Stimulated activated naive B cell treated with anti-CD40 and anti-IgM and Interleukin-4, amounts not matched to agents 10 μg/mL and 1 μg/mL and 100 μg/mL, for 72 hours (primary cell): Measurements from ENCODE around the gene GLRA3.
A peak's percentile ranks its signal among the peaks of the same experiment; 100 is the strongest.

Experiments used
- ATAC-seq, 2 donors: fragments of 150-1000 bp; cut with Tn5 transposase; replicated peaks; 2 replicates each; pipeline ENCODE4 v1.10.0; 2021; ENCODE audit warnings: moderate library complexity in 1 of 2
- DNase-seq: peaks from one replicate; pipeline ENCODE4 v3.0.0; 2021
- H3K27ac Mint-ChIP-seq: one replicate; pipeline ENCODE4 v1.8.0; 2022; ENCODE audit warnings: mild to moderate bottlenecking, mixed read lengths
- H3K27me3 Mint-ChIP-seq, 2 donors: one replicate each; pipeline ENCODE4 v1.8.0; 2022; ENCODE audit warnings: mixed read lengths in 2 of 2
- H3K36me3 Mint-ChIP-seq, 2 donors: one replicate each; pipeline ENCODE4 v1.8.0; 2022; ENCODE audit warnings: mixed read lengths in 2 of 2, mild to moderate bottlenecking in 1 of 2
- H3K4me1 Mint-ChIP-seq, 2 donors: one replicate each; pipeline ENCODE4 v1.8.0; 2022; ENCODE audit warnings: mixed read lengths in 2 of 2, mild to moderate bottlenecking in 1 of 2
- H3K4me3 Mint-ChIP-seq, 2 donors: one replicate each; pipeline ENCODE4 v1.8.0; 2022; ENCODE audit warnings: mild to moderate bottlenecking in 2 of 2, mixed read lengths in 2 of 2, moderate library complexity in 1 of 2
- H3K9me3 Mint-ChIP-seq, 2 donors: one replicate each; pipeline ENCODE4 v1.8.0; 2022; ENCODE audit warnings: mixed read lengths in 2 of 2, mild to moderate bottlenecking in 1 of 2

Gene GLRA3

DNA sequence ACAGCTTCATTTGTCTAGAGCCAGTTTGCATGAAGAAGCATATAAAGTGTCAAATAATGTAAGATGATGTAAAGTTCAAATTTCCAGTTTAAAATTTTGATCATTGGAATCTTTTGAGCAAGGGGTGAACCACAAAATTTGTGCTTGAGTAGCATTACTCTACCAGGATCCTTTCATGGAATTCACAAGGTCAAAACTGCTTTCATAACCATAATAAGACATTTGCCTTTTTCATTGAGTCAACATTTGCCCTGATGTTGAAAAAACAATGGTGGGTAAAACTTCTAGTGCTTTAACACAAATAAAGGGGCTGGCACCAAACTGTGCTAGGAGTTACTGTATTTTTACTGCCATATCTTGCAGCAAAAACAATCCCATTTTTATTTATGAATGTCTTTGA lies 142.2 kb downstream of the GLRA3 start:
- no peak for DNase-seq
- Mint-ChIP-seq H3K9me3 (peaks cover 4 to 5% of the 10 kb centered on the region in 2 donors), H3K4me3 (no peak overlapping the region), H3K4me1 (no peaks in the 10 kb centered on the region), H3K27me3 (no peaks in the 10 kb centered on the region), H3K27ac (no peak overlapping the region), H3K36me3 (peaks cover 0 to 2% of the 10 kb centered on the region in 2 donors)
- ATAC-seq: no peak

DNA sequence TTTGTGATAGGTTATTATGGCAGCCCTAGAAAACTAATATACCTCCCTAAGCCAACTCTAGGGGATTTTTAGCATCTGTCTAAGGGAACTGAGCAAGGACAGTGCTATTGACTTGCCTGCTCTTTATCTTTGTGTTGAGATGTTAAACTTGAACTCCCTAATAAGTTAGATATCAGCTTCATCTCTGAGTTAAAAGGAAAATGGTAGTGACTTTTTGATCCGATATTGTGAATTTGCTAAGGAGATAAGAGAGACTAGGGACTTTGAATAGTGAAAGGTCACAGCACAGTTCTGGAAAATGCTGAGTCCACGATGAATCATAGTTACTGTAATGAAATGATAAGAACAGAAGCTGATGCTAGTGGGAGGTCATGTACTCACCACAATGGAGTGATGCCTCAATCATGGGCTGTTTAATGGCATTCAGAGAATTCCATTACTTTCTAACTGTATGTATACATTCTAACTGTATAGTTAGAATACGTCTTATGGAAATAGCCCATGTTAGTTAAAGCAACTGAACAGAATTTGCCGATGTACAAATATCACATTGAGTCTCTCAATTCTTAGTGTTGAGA lies 147.2 kb downstream of the GLRA3 start:
- Mint-ChIP-seq H3K27ac (no peak overlapping the region), H3K9me3 (no peaks in the 10 kb centered on the region), H3K27me3 (no peaks in the 10 kb centered on the region), H3K4me3 (no peak overlapping the region), H3K36me3 (no peaks in the 10 kb centered on the region), H3K4me1 (no peaks in the 10 kb centered on the region)
- ATAC-seq (no peak), DNase-seq (no peak)

DNA sequence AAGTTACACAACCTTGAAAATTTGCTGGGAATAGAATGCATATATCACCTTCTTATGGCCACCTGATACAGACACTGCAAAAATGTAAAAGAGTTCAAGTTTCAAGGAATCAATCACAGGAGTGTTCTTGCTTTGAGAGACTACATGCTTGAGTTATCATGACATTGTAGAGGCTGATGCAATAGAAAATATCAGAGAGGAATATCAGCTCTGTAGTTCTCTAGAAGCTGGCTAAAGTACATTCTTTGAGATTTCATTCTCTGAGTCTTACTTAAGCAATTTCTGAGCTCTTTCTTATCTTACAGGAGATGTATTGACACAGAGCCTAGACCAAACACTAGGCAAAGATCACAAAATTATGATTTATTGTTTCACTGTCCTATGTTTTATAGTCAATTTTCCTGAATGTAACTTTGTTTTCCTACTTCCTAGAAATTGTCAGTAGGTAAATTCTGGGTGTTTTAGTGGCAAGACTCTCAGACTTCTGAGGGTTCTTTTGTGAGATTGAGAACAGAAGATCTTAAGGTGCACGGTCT lies 154.7 kb downstream of the GLRA3 start:
- H3K36me3 Mint-ChIP-seq: no peaks in the 10 kb centered on the region
- DNase-seq: no peak
- no peaks in the 10 kb centered on the region for H3K27me3 Mint-ChIP-seq
- no peaks in the 10 kb centered on the region for H3K4me1 Mint-ChIP-seq
- no peak overlapping the region for H3K27ac Mint-ChIP-seq
- no peaks in the 10 kb centered on the region for H3K9me3 Mint-ChIP-seq
- H3K4me3 Mint-ChIP-seq: no peak overlapping the region
- no peak for ATAC-seq

DNA sequence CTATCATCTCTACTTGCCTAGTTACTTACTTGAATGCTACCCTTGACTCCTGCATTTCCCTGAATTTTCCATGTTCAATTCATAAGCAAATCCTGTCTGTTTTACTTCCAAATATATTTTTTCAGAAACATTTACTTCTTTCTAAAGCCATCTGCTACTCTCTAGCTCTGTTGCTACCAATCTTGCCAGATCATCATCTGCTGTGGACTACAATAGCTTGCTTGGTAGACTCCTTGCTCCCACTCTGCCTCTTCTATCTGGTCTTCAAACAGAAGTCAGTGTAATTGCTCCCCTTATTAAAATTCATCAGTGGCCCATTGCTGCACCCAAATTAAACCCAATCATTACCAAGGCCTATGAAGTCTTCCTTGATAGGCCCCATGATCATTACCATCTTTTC lies 155.2 kb downstream of the GLRA3 start:
- no peaks in the 10 kb centered on the region for H3K27me3 Mint-ChIP-seq
- no peaks in the 10 kb centered on the region for H3K4me1 Mint-ChIP-seq
- DNase-seq (no peak), ATAC-seq (no peak)
- H3K4me3 Mint-ChIP-seq: no peak overlapping the region
- H3K36me3 Mint-ChIP-seq: no peaks in the 10 kb centered on the region
- no peak overlapping the region for H3K27ac Mint-ChIP-seq
- no peaks in the 10 kb centered on the region for H3K9me3 Mint-ChIP-seq

DNA sequence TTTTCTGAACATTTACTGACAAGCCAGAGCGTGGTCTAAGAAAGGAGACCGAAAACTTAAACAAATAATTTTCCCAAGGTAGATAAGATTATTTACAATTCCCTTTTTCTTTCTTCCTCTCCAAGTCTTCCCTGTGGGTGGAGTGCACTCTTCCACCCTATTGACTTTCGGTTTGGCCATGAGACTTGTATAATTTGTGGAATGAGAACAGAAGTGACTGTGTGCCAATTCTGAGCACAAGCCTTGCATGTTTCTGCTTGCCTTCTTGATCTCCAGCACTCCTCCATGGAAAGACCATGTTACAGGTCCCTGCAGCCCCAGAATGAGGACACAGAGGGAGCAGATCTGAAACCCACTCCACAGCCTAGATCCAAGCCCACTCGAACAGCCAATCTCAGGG lies 156.8 kb downstream of the GLRA3 start:
- H3K27ac Mint-ChIP-seq: no peak overlapping the region
- no peaks in the 10 kb centered on the region for H3K36me3 Mint-ChIP-seq
- H3K4me1 Mint-ChIP-seq: no peaks in the 10 kb centered on the region
- no peaks in the 10 kb centered on the region for H3K9me3 Mint-ChIP-seq
- no peaks in the 10 kb centered on the region for H3K27me3 Mint-ChIP-seq
- H3K4me3 Mint-ChIP-seq: no peak overlapping the region
- ATAC-seq (no peak), DNase-seq (no peak)

DNA sequence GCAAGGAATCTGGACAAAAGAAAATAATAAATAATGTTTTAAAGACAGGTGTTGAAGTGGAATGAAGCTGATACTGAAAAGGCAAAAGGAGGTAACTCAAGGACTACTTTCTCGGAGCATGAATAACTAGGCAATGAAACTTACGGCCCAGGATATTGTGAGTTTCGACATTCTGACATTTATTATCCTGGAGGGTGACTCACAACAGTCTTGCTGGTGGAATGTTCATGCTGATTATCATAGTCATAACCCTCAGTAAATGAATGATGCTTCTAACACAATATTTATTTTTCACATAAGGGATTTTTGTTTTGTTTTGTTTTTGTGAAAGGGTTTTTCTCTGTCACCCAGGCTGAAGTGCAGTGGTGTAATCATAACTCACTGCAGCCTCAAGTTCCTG lies 159.8 kb downstream of the GLRA3 start:
- H3K4me3 Mint-ChIP-seq: no peak overlapping the region
- no peak for DNase-seq
- no peaks in the 10 kb centered on the region for H3K9me3 Mint-ChIP-seq
- H3K4me1 Mint-ChIP-seq: no peaks in the 10 kb centered on the region
- no peak for ATAC-seq
- no peaks in the 10 kb centered on the region for H3K27me3 Mint-ChIP-seq
- H3K36me3 Mint-ChIP-seq: no peaks in the 10 kb centered on the region
- H3K27ac Mint-ChIP-seq: no peak overlapping the region

DNA sequence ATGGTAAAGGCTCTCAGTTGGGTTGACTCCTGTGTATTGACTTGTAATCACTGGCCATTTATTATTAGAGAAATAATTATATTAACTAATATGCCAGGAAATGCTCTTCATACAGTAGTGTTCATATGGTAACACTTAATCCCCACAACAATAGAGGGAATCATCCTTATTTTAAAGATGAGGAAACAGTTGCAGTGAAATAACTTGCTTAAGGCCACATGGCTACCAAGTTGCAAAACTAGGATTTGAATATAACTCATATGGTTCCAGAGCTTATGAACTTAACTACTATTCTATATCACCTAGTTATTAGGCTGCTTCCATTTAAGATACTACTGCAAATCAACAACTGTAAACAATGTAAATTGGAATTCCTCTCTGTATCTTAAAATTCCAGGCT lies 163.2 kb downstream of the GLRA3 start:
- Mint-ChIP-seq H3K27me3 (no peaks in the 10 kb centered on the region), H3K27ac (no peak overlapping the region), H3K36me3 (no peaks in the 10 kb centered on the region), H3K4me3 (no peak overlapping the region), H3K4me1 (no peaks in the 10 kb centered on the region), H3K9me3 (peaks cover 0 to 4% of the 10 kb centered on the region in 2 donors)
- no peak for DNase-seq
- ATAC-seq: no peak

DNA sequence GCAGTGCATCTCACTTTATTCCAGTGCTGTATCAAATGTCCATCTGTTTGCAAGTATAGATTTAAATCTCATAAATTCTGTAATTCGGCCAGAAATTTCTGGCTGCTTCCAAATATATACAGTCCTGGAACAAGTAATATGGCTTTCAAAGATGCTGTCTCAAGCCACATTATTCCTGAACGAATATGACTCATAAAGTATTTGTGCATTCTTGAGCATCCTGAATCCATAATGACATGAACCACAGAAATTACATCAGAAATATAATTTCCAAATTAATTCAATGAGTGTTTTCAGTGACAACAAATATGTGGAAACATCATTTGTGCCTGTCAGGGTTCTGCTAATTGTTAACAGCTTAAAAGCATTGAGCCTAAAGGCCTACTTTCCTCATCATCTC lies 165.8 kb downstream of the GLRA3 start:
- Mint-ChIP-seq H3K4me3 (no peak overlapping the region), H3K27me3 (no peaks in the 10 kb centered on the region), H3K27ac (no peak overlapping the region), H3K4me1 (no peaks in the 10 kb centered on the region), H3K9me3 (peaks cover 0 to 4% of the 10 kb centered on the region in 2 donors), H3K36me3 (no peaks in the 10 kb centered on the region)
- no peak for ATAC-seq
- no peak for DNase-seq

DNA sequence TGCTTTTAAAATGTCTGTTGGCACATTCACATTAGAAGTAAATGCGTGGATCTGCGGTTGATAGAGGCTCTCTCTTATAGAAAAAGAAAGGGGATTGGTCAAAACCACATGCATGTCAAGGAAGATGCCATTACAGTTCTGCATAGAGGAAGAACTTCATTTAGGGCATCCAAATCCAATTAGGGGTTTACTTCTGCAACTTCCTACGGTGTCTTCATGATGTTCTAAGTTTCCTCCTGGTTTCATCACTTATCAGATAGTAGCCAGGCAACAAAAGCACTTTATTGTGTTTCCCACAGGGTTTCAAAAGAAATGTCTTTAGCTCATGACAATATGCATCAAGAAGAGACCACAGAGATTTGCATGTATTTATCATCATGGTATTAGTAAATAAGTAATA lies 170.8 kb downstream of the GLRA3 start:
- no peak overlapping the region for H3K27ac Mint-ChIP-seq
- no peak for DNase-seq
- H3K36me3 Mint-ChIP-seq: no peaks in the 10 kb centered on the region
- H3K4me3 Mint-ChIP-seq: no peak overlapping the region
- no peaks in the 10 kb centered on the region for H3K4me1 Mint-ChIP-seq
- H3K9me3 Mint-ChIP-seq: peaks cover 0 to 4% of the 10 kb centered on the region in 2 donors
- H3K27me3 Mint-ChIP-seq: no peaks in the 10 kb centered on the region
- ATAC-seq: no peak

DNA sequence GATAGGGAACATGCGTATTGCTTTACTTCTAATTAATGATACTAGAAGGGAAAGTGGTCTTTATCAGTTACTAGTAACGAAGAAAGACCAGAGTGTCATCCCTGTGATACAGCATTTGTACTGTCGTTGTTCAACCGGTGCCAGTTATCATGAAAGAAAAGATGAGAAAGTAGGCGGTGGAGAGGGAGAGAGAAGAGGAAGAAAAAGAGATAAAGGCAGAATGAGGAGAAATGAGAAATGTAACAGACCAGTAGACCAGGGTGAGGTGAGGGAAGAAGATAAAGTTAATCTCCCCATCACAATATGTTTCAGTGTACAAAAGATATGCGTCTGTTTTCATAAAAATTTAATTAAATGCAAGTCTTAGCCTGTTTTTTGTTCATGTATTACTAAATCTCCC lies 171.6 kb downstream of the GLRA3 start:
- Mint-ChIP-seq H3K36me3 (no peaks in the 10 kb centered on the region), H3K4me1 (no peaks in the 10 kb centered on the region), H3K4me3 (no peak overlapping the region), H3K27ac (no peak overlapping the region), H3K27me3 (no peaks in the 10 kb centered on the region), H3K9me3 (peaks cover 0 to 4% of the 10 kb centered on the region in 2 donors)
- no peak for DNase-seq
- ATAC-seq: no peak

DNA sequence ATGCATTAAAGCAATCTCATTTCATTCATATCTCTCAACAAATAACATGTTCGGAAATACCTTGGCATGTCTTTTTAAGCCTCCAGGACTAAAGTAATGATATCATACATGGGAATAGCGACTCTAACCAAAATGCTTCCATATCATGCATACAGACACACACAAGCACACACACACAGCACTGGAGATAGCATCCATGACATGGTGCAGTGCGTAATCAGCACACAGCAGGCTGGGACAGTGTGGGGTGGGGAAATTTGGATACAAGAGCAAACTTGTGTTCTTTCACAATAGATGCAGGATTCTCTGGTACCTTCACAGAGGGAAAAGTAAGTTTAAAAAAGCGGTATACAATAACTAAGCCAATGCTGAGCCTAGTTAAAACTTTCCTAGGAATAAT lies 174.4 kb downstream of the GLRA3 start:
- Mint-ChIP-seq H3K9me3 (no peaks in the 10 kb centered on the region), H3K36me3 (no peaks in the 10 kb centered on the region), H3K27me3 (no peaks in the 10 kb centered on the region), H3K4me3 (no peak overlapping the region), H3K4me1 (no peaks in the 10 kb centered on the region), H3K27ac (no peak overlapping the region)
- no peak for DNase-seq
- no peak for ATAC-seq

DNA sequence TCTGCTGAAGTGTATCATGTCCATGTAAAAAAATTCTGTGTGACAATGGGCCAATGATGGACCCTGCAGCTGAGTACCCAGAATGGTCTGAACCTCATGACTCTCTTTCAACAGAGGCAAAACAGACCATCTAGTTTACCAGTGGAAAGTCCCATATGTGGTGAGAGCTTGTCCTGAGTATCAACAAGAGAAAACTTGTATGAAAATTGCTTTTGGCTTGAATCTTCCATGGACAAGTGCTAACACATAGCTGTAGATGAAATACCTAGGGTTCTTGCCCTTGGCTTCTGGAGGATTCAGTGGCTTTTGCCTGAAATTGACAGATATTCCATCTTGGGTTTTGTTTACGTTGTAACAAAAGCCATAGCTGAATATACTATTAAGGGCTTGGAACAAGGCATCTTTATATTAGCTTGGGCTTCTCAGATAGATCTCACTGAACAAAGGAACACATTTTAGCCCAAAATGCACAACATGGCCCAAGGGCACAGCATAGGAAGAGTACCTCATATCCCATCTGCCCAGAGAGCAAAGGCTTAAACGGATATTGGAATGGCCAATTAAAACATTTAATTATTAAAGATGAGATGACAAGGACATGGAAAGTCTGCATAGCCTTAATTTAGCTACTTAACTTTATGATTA lies 178.2 kb downstream of the GLRA3 start:
- Mint-ChIP-seq H3K9me3 (no peaks in the 10 kb centered on the region), H3K36me3 (no peaks in the 10 kb centered on the region), H3K27me3 (no peaks in the 10 kb centered on the region), H3K4me3 (no peak overlapping the region), H3K4me1 (no peaks in the 10 kb centered on the region), H3K27ac (no peak overlapping the region)
- no peak for DNase-seq
- no peak for ATAC-seq

DNA sequence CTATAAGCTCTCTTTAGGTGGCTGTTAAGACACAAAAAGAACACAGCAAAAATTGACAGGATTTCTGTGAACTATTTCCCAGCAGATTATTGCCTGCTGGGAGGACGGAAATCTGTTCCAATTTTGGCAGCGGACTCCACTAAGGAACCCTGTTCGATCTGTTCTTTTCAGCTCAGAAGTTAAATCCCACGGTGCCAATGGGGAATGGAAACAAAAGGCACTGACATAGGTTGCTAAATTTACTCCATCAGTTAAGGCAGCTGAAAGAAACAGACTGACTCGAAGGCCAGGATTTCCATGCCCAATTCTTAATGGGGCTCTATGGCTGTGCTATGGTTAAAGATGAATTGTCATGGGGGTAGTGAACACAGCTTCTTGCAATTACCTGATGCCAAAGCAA lies 180.2 kb downstream of the GLRA3 start:
- no peaks in the 10 kb centered on the region for H3K27me3 Mint-ChIP-seq
- no peak overlapping the region for H3K4me3 Mint-ChIP-seq
- no peaks in the 10 kb centered on the region for H3K4me1 Mint-ChIP-seq
- no peak overlapping the region for H3K27ac Mint-ChIP-seq
- DNase-seq (no peak), ATAC-seq (no peak)
- H3K36me3 Mint-ChIP-seq: no peaks in the 10 kb centered on the region
- no peaks in the 10 kb centered on the region for H3K9me3 Mint-ChIP-seq

DNA sequence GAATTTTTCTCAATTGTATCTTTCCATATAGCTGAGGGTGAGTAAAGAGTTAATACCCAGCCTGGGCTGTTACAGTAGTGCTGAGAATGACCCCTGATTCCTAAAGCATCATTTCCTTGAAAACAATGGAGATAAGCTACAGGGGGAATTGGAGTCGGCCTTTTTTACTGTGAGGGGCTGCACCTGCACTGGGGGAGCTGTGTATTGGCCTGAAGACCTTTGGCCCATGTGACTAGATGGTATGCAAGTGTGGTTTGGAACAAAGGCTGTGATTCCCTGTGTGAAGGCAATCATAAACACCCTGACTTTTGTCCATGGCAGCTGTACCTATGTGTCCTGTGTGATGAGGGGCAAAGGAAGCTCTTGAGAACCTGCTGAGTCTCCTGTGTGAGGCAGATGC lies 182.7 kb downstream of the GLRA3 start:
- H3K9me3 Mint-ChIP-seq: no peaks in the 10 kb centered on the region
- H3K4me1 Mint-ChIP-seq: no peaks in the 10 kb centered on the region
- H3K36me3 Mint-ChIP-seq: no peaks in the 10 kb centered on the region
- no peaks in the 10 kb centered on the region for H3K27me3 Mint-ChIP-seq
- DNase-seq: no peak
- no peak overlapping the region for H3K4me3 Mint-ChIP-seq
- H3K27ac Mint-ChIP-seq: no peak overlapping the region
- peak in 1 of 2 donors; percentile 25 for ATAC-seq

DNA sequence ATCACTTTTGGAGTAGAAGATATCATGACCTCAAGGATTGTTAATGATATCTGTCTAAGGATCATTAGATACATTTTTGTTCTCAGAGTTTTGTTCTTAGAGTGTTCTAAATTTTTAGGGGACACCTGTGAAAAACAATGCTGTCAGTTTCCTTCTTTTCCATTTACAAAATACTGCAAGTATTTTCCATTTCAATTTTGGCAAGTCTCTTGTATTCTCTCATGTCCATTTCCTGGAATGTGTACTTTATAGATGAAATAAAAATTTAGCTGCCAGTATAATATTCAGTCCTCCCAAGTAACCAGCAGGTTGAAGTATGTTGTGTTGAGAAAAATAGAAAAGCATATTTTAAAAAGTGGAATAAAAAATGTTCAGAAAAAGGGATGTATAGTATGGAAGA lies 188.9 kb downstream of the GLRA3 start:
- H3K27ac Mint-ChIP-seq: no peak overlapping the region
- no peaks in the 10 kb centered on the region for H3K4me1 Mint-ChIP-seq
- DNase-seq (no peak), ATAC-seq (no peak)
- no peaks in the 10 kb centered on the region for H3K27me3 Mint-ChIP-seq
- H3K9me3 Mint-ChIP-seq: no peaks in the 10 kb centered on the region
- H3K36me3 Mint-ChIP-seq: no peaks in the 10 kb centered on the region
- H3K4me3 Mint-ChIP-seq: no peak overlapping the region
